GM19351 (cell line): ENCODE measurements around the gene SEC61B.

Source experiments
- ATAC-seq: cut with Tn5 transposase; IDR thresholded peaks from one replicate; pipeline ENCODE4 v1.9.1; 2021; ENCODE audit warnings: mild to moderate bottlenecking, moderate library complexity; ENCODE audit not compliant: unreplicated experiment

SEC61B gene

GRCh38 chr9:99266255-99267023 is 44.4 kb downstream of the SEC61B start:
- ATAC-seq: peak; percentile 51

- ATAC-seq: no peak
These were observed 47.3 kb downstream of the SEC61B start for GRCh38 chr9:99269416-99269815.

- no peak for ATAC-seq
These were observed 48.4 kb downstream of the SEC61B start for GRCh38 chr9:99270491-99270890.

- no peak for ATAC-seq
These were observed 50.8 kb downstream of the SEC61B start for GRCh38 chr9:99272836-99273235.

GRCh38 chr9:99274016-99274415 is 51.9 kb downstream of the SEC61B start:
- no peak for ATAC-seq

GRCh38 chr9:99274495-99274894 is 52.4 kb downstream of the SEC61B start:
- no peak for ATAC-seq
